OCI-LY7 (cell line): ENCODE results near the gene GJC1. TPM values are rescaled to one million over a fixed set of nuclear protein-coding genes. Genes with fewer than 3 reads are reported as not detected.

Experiments used
- BruUV-seq: library from RNA; stranded (reverse); fragments of 400-500 nt; replicated peaks from 2 replicates; lab custom pipeline; 2021; lab: Mats Ljungman, UMichigan
- CTCF ChIA-PET: fragments of 300-600 bp; sonication (Branson Sonifier 250); formaldehyde crosslinking; loops from one replicate; lab custom pipeline; 2022; ENCODE audit warnings: antibody characterized with exemption; ENCODE audit not compliant: unreplicated experiment; lab: Charles Lee
- POLR2A ChIA-PET: fragments of 300-600 bp; sonication (Branson Sonifier 250); formaldehyde crosslinking; loops from one replicate; lab custom pipeline; 2022; ENCODE audit warnings: antibody characterized with exemption; lab: Charles Lee
- DNase-seq: peaks from one replicate; pipeline ENCODE4 v3.0.0-alpha.2; 2015; ENCODE audit warnings: low spot score
- H2AFZ ChIP-seq: fragments of 200-600 bp; sonication (generic), shearing (Covaris generic); 2 replicates; pipeline ENCODE4 v1.6.1; 2014; ENCODE audit warnings: mild to moderate bottlenecking, antibody characterized with exemption, low read length, moderate library complexity
- H3K27ac ChIP-seq: fragments of 200-600 bp; sonication (generic); 2 replicates; pipeline ENCODE4 v1.5.1; 2014; ENCODE audit warnings: mixed run types, low read depth, mild to moderate bottlenecking, moderate library complexity, low read length, inconsistent platforms; ENCODE audit not compliant: poor library complexity, severe bottlenecking
- H3K36me3 ChIP-seq: fragments of 200-600 bp; sonication (generic); 2 replicates; pipeline ENCODE4 v1.6.1; 2014; ENCODE audit warnings: mild to moderate bottlenecking, antibody characterized with exemption, low read length, moderate library complexity, mixed read lengths; ENCODE audit not compliant: insufficient read depth
- H3K4me1 ChIP-seq: fragments of 200-600 bp; sonication (generic); 2 replicates; pipeline ENCODE4 v1.5.1; 2014; ENCODE audit warnings: mild to moderate bottlenecking, low read length; ENCODE audit not compliant: insufficient read depth, poor library complexity, severe bottlenecking
- H3K4me2 ChIP-seq: fragments of 200-600 bp; sonication (generic); 2 replicates; pipeline ENCODE4 v1.6.1; 2014; ENCODE audit warnings: mild to moderate bottlenecking, low read length
- H3K4me3 ChIP-seq: fragments of 200-600 bp; sonication (generic); 2 replicates; pipeline ENCODE4 v1.5.1; 2014; ENCODE audit warnings: mild to moderate bottlenecking, low read depth, low read length; ENCODE audit not compliant: poor library complexity, severe bottlenecking
- H3K79me2 ChIP-seq: fragments of 200-600 bp; sonication (generic); 2 replicates; pipeline ENCODE4 v1.6.1; 2016; ENCODE audit warnings: low read depth, mild to moderate bottlenecking, low read length, moderate library complexity, mixed read lengths; ENCODE audit not compliant: insufficient read depth
- H3K9me2 ChIP-seq: fragments of 200-600 bp; sonication (generic); 2 replicates; pipeline ENCODE4 v1.6.1; 2016; ENCODE audit warnings: mild to moderate bottlenecking, low read length, mixed read lengths; ENCODE audit not compliant: insufficient read depth
- H3K9me3 ChIP-seq: fragments of 200-600 bp; sonication (generic); 2 replicates; pipeline ENCODE4 v1.6.1; 2014; ENCODE audit warnings: mild to moderate bottlenecking, mixed run types, low read length, mixed read lengths
- H4K20me1 ChIP-seq: fragments of 200-600 bp; sonication (generic); 2 replicates; pipeline ENCODE4 v1.6.1; 2014; ENCODE audit warnings: mild to moderate bottlenecking, antibody characterized with exemption, low read length, moderate library complexity, mixed read lengths; ENCODE audit not compliant: insufficient read depth
- CTCF ChIP-seq: fragments of 200-600 bp; sonication (generic); conservative IDR thresholded peaks from 2 replicates; pipeline ENCODE4 v1.5.1; 2014; ENCODE audit warnings: mild to moderate bottlenecking, antibody characterized with exemption, low read length, moderate library complexity, mixed read lengths
- EZH2phosphoT487 ChIP-seq: fragments of 200-600 bp; sonication (generic); IDR thresholded peaks from 2 replicates; pipeline ENCODE4 v1.6.1; 2018; ENCODE audit warnings: low read depth, borderline replicate concordance, mild to moderate bottlenecking, mixed run types, antibody characterized with exemption, low read length, moderate library complexity, mixed read lengths
- intact Hi-C: fragments of 100-400 bp; cut with micrococcal nuclease; formaldehyde crosslinking; loops from one replicate; pipeline ENCODE4 v1.10.0; 2022; ENCODE audit not compliant: unreplicated experiment
- total RNA-seq, 2 experiments: library from RNA; depleted of rRNA in 1 of 2; stranded (reverse); fragments of >200 nt in 1 of 2; shearing (Covaris generic) in 1 of 2; gene quantifications; 2 replicates each; pipeline ENCODE4 v1.2.3, GENCODE V29; 2014 to 2022

The GJC1 gene
- total RNA-seq, 2 experiments from 2014 or later: 14.2 to 19.5 TPM

GRCh38 chr17:44865931-44866330 is 35.8 kb upstream of the GJC1 start:
- Histone ChIP-seq H3K4me1 (no peaks in the 10 kb centered on the region), H3K4me2 (no peak overlapping the region), H3K9me3 (no peaks in the 10 kb centered on the region), H3K9me2 (no peaks in the 10 kb centered on the region), H3K36me3 (peaks cover 95% of the 10 kb centered on the region), H3K4me3 (no peak overlapping the region), H3K27ac (no peak overlapping the region), H3K79me2 (no peaks in the 10 kb centered on the region), H4K20me1 (no peaks in the 10 kb centered on the region), H2AFZ (no peak overlapping the region)
- no TSS peak for BruUV-seq
- TF ChIP-seq EZH2phosphoT487: no peak
- no peak for TF ChIP-seq CTCF
- ChIA-PET CTCF (no interaction called here), POLR2A (no interaction called here)
- no peak for DNase-seq
- intact Hi-C loops: loop anchor here (1.0 kb wide), 2 partner anchors 87 to 91 kb away; no protein-coding TSS in a partner anchor

GRCh38 chr17:44865231-44865660 is 35.2 kb upstream of the GJC1 start:
- BruUV-seq: no TSS peak
- Histone ChIP-seq H3K27ac (no peak overlapping the region), H3K4me3 (no peak overlapping the region), H3K4me2 (no peak overlapping the region), H3K36me3 (peaks cover 96% of the 10 kb centered on the region), H2AFZ (no peak overlapping the region), H4K20me1 (no peaks in the 10 kb centered on the region), H3K79me2 (no peaks in the 10 kb centered on the region), H3K4me1 (no peaks in the 10 kb centered on the region), H3K9me3 (no peaks in the 10 kb centered on the region), H3K9me2 (no peaks in the 10 kb centered on the region)
- ChIA-PET POLR2A (no interaction called here), CTCF (no interaction called here)
- peak; percentile 96 for TF ChIP-seq CTCF
- no peak for TF ChIP-seq EZH2phosphoT487
- intact Hi-C loops: loop anchor here (1.0 kb wide), 2 partner anchors 86 to 90 kb away; no protein-coding TSS in a partner anchor
- DNase-seq: peak; percentile 77

GRCh38 chr17:44864831-44865230 is 34.7 kb upstream of the GJC1 start:
- BruUV-seq: no TSS peak
- no peak for DNase-seq
- Histone ChIP-seq H3K27ac (no peak overlapping the region), H4K20me1 (no peaks in the 10 kb centered on the region), H3K79me2 (no peaks in the 10 kb centered on the region), H3K4me3 (no peak overlapping the region), H3K36me3 (peaks cover 96% of the 10 kb centered on the region), H3K9me2 (no peaks in the 10 kb centered on the region), H3K4me2 (no peak overlapping the region), H3K4me1 (no peaks in the 10 kb centered on the region), H2AFZ (no peak overlapping the region), H3K9me3 (no peaks in the 10 kb centered on the region)
- TF ChIP-seq CTCF (no peak), EZH2phosphoT487 (no peak)
- ChIA-PET CTCF (interaction anchor here (0.8 kb wide), 1 partner anchor 85 kb away, joined by 5 read pairs; no protein-coding TSS in a partner anchor), POLR2A (no interaction called here)
- intact Hi-C loops: loop anchor here (1.0 kb wide), 2 partner anchors 86 to 90 kb away; no protein-coding TSS in a partner anchor
